Psoas muscle (tissue), 8 donors: Measurements from ENCODE around the gene BIRC5. TPM values are rescaled to one million over a fixed set of nuclear protein-coding genes. Genes with fewer than 3 reads are reported as not detected.

Experiments
- ATAC-seq, 4 donors: fragments of 200-7000 bp; cut with Tn5 transposase; one replicate each; pipeline ENCODE4 v1.9.1; 2020; ENCODE audit warnings: moderate library complexity in 3 of 4, mild to moderate bottlenecking in 2 of 4
- DNase-seq, 2 donors: peaks; one replicate each; pipeline ENCODE4 v3.0.0-alpha.2; 2020
- H3K27ac ChIP-seq: fragments of 200-600 bp; one replicate; pipeline ENCODE4 v1.8.0; 2022
- H3K27me3 ChIP-seq, 3 donors: fragments of 200-600 bp in 1 of 3; one replicate each; pipeline versions ENCODE4 v1.6.1 to v1.8.0; 2013 to 2022; ENCODE audit warnings: low read length in 2 of 3, mild to moderate bottlenecking in 2 of 3, moderate library complexity in 1 of 3; ENCODE audit not compliant: insufficient read depth in 3 of 3
- H3K36me3 ChIP-seq, 2 donors: fragments of 200-600 bp in 1 of 2; one replicate each; pipeline versions ENCODE4 v1.6.1 to v1.8.0; 2013 to 2022; ENCODE audit warnings: low read depth in 1 of 2, mild to moderate bottlenecking in 1 of 2, moderate library complexity in 1 of 2; ENCODE audit not compliant: insufficient read depth in 1 of 2
- H3K4me1 ChIP-seq: fragments of 200-600 bp; one replicate; pipeline ENCODE4 v1.8.0; 2022
- H3K4me3 ChIP-seq: fragments of 200-600 bp; one replicate; pipeline ENCODE4 v1.8.0; 2022; ENCODE audit warnings: mild to moderate bottlenecking
- H3K9me3 ChIP-seq: fragments of 200-600 bp; one replicate; pipeline ENCODE4 v1.8.0; 2022
- WGBS, 3 donors: extraction: QIAGEN DNeasy Blood & Tissue Kit; methylation state at CpG; one replicate each; pipeline versions ENCODE4 v1.1.6 to v1.1.7; 2013; 5-methylcytosine and 5-hydroxymethylcytosine counted together
- intact Hi-C, 2 donors: fragments of 100-400 bp; cut with DNase I; formaldehyde crosslinking; loops; one replicate each; pipeline versions ENCODE4 v1.11.0 to v1.14.2; 2022
- polyA plus RNA-seq, 3 donors: library from polyadenylated mRNA; stranded (reverse); fragments of 200-250 nt; gene quantifications; one replicate each; pipeline ENCODE4 v1.2.3, GENCODE V29; 2013
- total RNA-seq, 4 donors: library from RNA; stranded (reverse); fragmentation: NEBNext Ultra II Directional in 2 of 4; extraction: Animal tissue kit (Norgen Biotek cat#: 25700) in 2 of 4; gene quantifications; one replicate each; pipeline versions ENCODE4 v1.2.1 to v1.2.4, GENCODE V29; 2021 to 2023
- TF ChIP-seq, protein P1 (sequence below): fragments of 200-600 bp; IDR thresholded peaks from one replicate; pipeline ENCODE4 v1.8.0; 2022; ENCODE audit warnings: antibody characterized with exemption
- donor health status: healthy with polysubstance abuse.
- donor health status: DM: no; HTN: no; CAD: no; lungs with moderate emphysema.
- donor health status: Bipolar disorder and iron deficiency.
- donor health status: healthy.
- donor health status: DM: yes; HTN: yes; CAD: no.
- donor health status: DM: no; HTN: no; CAD: no.
- donor health status: DM: no; HTN: no; CAD: no.
- donor health status: DM: yes; HTN: yes; CAD: no.

BIRC5 gene
- total and polyA plus RNA-seq, 7 donors = 0.06 to 0.96 (median 0.23) TPM; not detected in 2

DNA sequence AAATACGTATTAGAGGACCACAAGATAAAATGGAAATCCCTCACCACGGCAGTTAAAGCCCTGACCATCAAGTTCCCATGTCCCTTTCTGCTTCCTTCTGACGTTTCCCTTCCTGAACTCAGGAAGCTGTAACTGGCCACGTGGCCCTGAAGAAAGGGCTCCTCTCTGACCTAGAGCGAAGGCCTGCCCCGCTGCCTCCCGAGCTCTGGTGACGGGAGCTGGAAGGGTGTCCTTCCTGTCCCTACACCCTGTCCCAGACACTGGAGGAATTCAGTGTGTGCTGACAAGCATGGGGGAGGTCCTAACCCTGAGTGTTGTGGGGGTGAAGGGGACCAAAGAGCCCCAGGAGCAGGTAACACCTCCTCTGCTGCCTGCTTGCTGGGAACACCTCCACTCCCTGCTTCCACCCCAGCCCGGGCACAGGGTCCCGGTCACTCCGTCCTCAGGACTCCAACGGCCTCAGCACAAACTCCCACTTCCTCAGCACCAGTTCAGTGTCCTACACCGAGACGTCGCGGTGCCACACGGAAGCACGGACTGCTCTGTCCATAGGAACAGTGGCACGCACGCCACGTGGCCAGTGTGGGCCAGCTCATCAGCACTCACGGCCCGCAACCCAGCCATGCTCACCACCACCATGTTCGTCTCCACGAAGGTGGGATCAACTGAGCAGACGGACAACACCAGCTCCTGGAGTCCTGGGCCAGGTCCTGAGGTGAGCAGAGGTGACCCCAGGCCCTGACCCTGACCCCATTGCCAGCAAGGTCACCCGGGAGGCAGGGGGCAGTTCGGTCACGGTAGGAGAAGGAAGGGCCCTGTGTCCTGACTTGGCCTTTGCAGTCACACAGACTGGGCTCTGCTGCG is 34.2 kb downstream of the BIRC5 start:
- H3K27me3 ChIP-seq = no peaks in the 10 kb centered on the region
- WGBS, 3 donors = 74 to 78% (median 76%) methylated on average over 30 of the region's 30 CpGs
- H3K36me3 ChIP-seq = no peaks in the 10 kb centered on the region
- no peaks in the 10 kb centered on the region for H3K9me3 ChIP-seq
- H3K4me1 ChIP-seq = peaks cover 7% of the 10 kb centered on the region
- peak overlapping the region; percentile 50 for H3K27ac ChIP-seq
- peak overlapping the region; percentile 41 for H3K4me3 ChIP-seq
- ATAC-seq (no peak), DNase-seq (no peak)
- TF ChIP-seq, protein P1, sequence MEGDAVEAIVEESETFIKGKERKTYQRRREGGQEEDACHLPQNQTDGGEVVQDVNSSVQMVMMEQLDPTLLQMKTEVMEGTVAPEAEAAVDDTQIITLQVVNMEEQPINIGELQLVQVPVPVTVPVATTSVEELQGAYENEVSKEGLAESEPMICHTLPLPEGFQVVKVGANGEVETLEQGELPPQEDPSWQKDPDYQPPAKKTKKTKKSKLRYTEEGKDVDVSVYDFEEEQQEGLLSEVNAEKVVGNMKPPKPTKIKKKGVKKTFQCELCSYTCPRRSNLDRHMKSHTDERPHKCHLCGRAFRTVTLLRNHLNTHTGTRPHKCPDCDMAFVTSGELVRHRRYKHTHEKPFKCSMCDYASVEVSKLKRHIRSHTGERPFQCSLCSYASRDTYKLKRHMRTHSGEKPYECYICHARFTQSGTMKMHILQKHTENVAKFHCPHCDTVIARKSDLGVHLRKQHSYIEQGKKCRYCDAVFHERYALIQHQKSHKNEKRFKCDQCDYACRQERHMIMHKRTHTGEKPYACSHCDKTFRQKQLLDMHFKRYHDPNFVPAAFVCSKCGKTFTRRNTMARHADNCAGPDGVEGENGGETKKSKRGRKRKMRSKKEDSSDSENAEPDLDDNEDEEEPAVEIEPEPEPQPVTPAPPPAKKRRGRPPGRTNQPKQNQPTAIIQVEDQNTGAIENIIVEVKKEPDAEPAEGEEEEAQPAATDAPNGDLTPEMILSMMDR = no peak
- intact Hi-C loops = no loop called here

DNA sequence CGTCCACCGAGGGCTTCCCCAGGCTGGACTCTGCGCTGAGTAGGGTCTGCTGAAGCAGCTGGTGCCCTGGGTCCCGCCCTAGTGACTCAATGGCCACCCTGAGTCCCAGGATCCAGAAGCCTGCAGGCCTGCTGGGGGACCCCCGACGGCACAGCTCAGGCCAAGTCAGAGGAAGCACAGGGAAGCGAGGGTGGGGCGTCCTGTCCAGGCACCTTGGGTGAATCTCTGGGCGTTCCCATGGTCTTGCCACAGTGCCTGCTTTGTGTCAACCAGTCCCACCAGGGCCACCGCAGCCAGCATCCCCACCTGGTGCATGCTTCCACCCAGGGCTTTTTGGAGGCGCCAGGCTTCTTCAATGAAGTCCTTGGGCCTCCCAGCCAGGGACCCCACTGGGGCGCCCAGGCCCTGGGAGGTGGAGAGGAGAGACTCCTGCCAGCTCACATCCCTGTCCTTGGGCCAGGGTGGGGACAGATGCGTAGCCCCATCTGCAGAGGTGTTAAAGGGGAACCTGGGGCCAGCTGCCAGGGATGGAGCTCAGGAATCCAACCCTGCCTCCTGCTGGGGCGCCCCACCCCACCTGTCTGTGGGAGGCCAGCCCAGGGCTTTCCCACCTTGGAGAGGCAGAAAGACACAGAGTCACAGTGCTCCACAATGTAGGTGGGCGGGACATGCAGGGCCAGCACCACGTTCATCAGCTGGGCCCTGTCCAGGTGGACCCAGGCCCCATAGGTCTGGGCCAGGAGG is 35.2 kb downstream of the BIRC5 start:
- H3K27me3 ChIP-seq = no peaks in the 10 kb centered on the region
- H3K4me1 ChIP-seq = peaks cover 13% of the 10 kb centered on the region
- WGBS, 3 donors = 81 to 84% (median 82%) methylated on average over 15 to 16 of the region's 16 CpGs
- H3K9me3 ChIP-seq = no peaks in the 10 kb centered on the region
- TF ChIP-seq, protein P1 = no peak
- no peaks in the 10 kb centered on the region for H3K36me3 ChIP-seq
- peak overlapping the region; percentile 41 for H3K4me3 ChIP-seq
- intact Hi-C loops = no loop called here
- H3K27ac ChIP-seq = peak overlapping the region; percentile 50
- DNase-seq = no peak
- ATAC-seq = no peak

DNA sequence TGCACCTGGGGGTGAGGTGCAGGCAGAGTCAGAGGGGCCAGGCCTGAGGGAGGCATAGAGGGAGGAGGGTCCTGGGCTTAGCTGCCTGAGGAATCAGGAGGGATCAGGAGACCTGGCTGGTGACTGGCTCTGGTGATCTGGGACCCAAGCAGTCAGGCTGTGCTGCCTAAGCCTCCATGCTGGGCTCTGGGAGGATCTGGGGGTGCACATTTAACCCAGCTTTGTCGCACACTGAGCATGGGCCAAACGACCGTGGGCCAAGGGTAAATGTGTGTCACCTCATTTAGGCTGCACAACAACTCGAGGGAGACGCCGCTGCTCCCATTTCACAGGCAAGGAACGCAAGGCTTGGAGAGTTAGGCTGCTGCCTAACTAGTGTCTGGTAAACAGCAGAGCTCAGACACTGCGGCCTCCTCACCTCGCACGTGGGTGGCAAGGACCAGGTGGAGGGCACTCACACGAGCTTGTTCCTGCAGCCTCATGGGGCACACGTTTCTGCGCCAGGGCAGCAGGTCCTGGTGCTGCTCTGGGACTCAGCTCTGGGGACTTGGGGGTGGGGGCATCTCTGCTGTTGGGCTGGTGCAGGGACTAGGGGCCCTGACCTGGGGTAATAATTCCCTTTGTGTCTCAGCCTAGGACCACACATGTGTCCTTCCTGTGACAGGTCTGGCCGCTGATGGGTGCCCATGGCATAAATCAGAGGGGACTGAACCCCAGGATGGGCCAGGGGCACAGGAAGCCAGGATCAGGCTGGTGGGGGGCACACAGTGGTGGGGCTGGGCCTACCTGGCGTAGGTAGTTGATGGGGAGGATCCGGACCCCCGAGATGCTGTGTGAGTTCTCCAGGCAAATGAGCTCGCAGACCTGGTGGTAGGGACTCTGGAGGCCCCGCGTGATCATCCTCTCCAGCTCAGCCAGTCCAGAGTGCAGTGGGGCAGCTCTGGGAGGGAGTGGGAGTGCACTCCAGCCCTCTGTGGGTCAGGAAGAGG is 36.1 kb downstream of the BIRC5 start:
- peaks cover 13% of the 10 kb centered on the region for H3K4me1 ChIP-seq
- no peaks in the 10 kb centered on the region for H3K36me3 ChIP-seq
- peak overlapping the region; percentile 41 for H3K4me3 ChIP-seq
- ATAC-seq (no peak), DNase-seq (no peak)
- intact Hi-C loops = loop anchor here (2.0 to 5.0 kb wide), 4 partner anchors 63 to 228 kb away; partner anchors contain the start of genes AFMID (in 1 of the 2) and TK1 (in 1 of the 2)
- 64 to 67% (median 66%) methylated on average over 19 to 20 of the region's 20 CpGs for WGBS, 3 donors
- no peak overlapping the region for H3K27ac ChIP-seq
- no peaks in the 10 kb centered on the region for H3K9me3 ChIP-seq
- TF ChIP-seq, protein P1 = no peak
- H3K27me3 ChIP-seq = no peaks in the 10 kb centered on the region
